IPS-NIHi11 (cell line): Measurements from ENCODE around the gene LRCH3.

Experiments used
- DNase-seq: peaks from one replicate; pipeline ENCODE4 v3.0.0; 2012; ENCODE audit warnings: mixed read lengths, low spot score

LRCH3 gene

DNA sequence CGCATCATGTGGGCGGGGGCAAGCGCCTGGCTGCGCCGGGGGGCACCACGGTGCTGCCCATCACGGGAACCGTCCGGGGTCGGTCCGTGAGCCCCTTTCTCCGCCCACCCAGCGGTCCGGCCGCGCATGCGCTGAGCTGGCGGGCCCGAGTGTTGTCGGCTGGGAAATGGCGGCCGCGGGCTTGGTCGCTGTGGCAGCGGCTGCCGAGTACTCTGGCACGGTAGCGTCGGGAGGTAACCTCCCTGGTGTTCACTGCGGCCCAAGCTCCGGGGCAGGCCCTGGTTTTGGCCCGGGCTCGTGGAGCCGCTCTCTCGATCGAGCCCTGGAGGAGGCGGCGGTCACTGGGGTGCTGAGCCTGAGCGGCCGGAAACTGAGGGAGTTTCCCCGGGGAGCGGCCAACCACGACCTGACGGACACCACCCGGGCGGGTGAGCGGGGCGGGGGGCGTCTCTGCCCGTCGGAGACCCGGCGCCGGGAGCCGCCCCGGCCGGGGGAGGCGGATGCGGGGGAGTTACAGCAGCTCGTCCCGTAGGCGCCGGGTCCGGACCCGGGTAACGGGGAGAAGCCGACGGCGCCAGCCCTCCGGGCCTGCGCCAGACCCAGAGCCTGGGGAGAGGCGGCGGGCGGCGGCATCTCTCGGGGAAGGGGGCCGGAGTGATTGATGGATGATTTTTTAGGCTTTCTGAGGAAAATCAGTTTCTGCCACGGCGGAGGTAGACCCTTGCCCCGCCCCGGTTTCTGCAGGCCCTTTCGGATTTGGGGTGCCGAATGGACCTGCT lies at the start of gene LRCH3:
TSS of gene LRCH3 (plus strand) at position 142 of the 779 bp plus-strand sequence. CDS start at position 167, 25 bp downstream.
- peak; percentile 99 for DNase-seq

GRCh38 chr3:197742787-197743186 lies 48.3 kb upstream of the LRCH3 start:
- no peak for DNase-seq

GRCh38 chr3:197746209-197746608 lies 44.8 kb upstream of the LRCH3 start:
- DNase-seq: no peak

DNA sequence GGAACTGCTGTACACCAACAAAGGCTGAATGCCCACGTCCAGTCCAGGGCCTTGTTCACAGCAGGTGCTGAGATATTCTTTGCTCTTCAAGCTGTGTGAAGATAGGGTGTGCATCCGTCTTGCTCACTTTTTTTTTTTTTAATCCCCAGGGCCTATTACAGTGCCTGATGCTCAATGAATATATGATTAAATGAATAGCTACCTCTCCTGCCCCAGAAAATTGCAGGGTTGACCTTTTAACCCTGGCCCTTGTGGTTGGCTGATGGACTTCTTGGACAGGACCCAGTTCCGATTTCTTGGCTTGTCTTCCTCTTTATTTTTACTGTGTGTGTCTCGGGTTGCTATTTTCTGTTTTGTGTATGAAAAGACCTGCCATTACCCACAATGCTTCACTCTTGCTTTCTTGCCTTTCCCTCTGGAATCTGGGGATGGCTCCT lies 44.2 kb upstream of the LRCH3 start:
- DNase-seq: no peak

DNA sequence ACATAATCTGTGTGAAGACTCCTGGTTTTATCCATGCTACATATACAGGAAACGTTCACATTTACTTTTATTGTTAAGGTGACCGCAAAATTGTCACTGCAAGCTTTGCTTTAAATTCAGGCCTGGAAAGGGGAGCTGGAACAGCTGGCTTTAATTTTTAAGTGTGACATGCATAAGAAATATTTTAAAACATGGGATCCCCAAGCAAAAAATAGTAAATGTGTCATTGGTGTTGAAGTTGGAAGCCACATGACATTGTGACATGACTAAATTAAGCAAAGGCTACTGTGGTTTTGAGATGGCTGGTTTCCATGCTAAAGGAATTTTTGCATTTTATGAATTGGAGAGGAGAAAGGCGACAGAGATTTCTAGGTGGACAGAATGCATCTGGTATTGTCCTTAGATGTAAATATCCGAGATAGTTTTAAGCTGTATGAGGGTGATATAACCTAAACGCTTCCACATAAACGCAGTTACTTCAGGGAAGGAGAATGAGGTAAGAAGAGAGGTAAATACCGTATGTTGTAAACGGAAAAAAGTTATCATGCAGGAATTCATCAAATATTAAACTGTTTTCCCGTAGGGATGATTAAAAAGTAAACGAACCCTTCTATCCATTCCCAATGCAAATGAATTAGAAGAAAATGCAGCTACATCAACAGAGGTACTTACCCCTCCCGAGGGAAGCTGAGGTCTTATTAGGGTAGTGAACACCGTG lies 42.3 kb upstream of the LRCH3 start:
- DNase-seq: no peak

DNA sequence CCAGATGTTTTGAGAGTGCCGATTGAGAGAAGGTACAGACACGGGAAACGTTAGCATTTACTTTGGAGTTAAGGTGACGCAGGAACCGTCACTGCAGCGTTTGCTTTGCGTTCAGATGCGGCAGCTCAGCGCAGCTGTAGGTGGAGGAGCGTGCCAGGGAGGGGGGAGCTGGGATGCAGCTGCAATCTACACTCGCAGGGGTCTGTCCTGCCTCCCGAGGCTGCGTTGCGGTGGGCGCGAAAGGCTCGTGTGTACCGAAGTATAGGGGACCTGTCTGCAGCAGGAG lies 41.8 kb upstream of the LRCH3 start:
- peak; percentile 71 for DNase-seq

DNA sequence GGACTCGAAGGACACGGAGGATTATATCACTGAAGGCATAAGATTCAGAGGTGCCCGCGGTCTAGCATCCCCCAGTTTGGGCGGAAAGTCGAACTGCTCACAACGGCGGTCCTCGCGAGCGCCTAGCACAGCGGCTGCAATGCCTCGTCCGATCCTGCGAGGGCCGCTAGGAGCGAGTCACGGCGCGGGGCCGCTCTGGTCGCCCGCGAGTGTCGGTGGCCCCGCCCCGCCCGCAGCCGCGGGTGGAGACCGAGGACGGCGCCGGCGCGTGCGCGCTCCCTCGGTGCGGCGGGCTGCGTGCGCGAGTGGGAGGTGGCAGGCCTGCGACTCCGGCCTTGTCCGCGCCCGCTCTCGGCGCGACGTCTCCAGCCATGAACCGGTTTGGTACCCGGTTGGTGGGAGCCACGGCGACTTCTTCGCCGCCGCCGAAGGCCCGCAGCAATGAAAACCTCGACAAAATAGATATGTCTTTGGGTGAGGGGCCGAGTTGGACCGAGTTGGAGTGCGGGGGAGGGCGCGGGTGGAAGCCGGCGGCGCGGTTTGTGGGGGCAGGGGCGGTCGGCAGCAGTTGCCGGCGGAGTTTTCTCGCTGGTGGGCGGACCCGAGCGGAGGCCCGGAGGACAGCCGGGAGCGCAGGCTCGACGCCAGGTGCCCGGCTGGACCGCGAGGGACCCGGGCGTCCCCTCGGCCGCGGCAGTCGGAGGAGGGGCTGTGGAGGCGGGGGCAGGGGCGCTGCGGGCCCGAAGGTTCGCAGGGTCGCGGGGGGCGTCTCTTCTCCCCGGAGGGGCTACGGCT lies 41.3 kb upstream of the LRCH3 start, which contains the start of gene FYTTD1:
TSS of gene FYTTD1 (plus strand) at position 283 of the 795 bp plus-strand sequence. CDS start at position 372, 89 bp downstream.
- DNase-seq: peak; percentile 88

GRCh38 chr3:197750396-197750831 lies 40.6 kb upstream of the LRCH3 start:
- DNase-seq: peak; percentile 83

DNA sequence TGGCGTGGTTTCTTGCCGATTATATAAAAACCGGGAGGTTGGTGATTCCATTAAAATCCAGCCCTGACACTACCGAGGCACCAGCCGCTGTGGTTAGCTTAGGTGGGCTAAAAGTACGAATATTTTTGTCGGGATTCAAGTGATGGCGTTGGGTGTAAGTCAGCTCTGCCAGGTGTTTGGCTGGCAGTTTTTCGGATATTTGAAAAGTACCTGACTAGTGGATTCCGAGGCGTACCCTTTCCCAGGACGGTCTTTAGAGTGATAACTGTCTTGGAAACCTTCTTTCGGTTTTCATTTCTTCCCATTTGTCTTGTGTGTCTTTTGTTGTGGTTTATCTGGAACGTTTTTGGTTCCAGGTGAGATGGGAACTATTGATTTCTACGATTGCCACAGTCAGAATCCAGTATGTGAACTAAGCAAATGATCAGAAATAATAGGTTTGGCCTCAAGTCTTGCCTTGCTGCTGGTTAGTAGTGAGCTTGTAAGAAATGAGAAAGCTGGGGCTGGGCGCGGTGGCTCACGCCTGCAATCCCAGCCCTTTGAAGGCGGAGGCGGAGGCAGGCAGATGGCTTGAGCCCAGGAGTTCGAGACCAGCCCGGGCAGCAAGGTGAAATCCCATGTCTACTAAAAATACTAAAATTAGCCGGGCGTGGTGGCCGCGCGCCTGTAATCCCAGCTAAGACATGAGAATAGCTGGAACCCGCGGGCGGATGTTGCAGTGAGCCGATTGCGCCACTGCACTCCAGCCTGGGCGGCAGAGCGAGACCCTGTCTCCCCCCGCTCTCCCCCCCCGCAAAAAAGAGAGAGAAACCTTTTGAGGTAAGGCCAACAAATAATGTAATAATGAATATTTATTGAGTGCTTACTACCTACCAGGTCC lies 40.0 kb upstream of the LRCH3 start:
- DNase-seq: peak; percentile 11

GRCh38 chr3:197752107-197752506 lies 38.9 kb upstream of the LRCH3 start:
- no peak for DNase-seq

- DNase-seq: no peak
Observed at GRCh38 chr3:197753263-197753662, 37.8 kb upstream of the LRCH3 start.

- no peak for DNase-seq
Observed at GRCh38 chr3:197756704-197757103, 34.4 kb upstream of the LRCH3 start.

- no peak for DNase-seq
Observed at GRCh38 chr3:197758512-197758911, 32.5 kb upstream of the LRCH3 start.

- no peak for DNase-seq
Observed at GRCh38 chr3:197761784-197762183, 29.3 kb upstream of the LRCH3 start.

DNA sequence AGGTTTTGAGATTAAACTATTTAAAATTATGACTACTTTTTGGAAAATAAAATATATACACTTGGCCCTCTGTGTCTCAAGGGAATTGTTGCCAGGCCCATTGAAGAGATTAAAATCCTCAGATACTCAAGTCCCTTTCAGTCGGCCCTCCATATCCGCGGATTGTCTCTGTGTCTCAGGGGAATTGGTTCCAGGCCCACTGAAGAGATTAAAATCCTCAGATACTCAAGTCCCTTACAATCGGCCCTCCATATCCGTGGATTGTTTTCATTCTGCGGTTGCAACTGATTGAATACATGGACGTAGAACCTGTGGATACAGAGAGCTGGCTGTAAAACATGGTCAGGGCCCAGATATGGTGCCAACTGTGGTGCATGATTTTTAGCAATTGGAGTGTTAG lies 15.7 kb upstream of the LRCH3 start:
- no peak for DNase-seq

DNA sequence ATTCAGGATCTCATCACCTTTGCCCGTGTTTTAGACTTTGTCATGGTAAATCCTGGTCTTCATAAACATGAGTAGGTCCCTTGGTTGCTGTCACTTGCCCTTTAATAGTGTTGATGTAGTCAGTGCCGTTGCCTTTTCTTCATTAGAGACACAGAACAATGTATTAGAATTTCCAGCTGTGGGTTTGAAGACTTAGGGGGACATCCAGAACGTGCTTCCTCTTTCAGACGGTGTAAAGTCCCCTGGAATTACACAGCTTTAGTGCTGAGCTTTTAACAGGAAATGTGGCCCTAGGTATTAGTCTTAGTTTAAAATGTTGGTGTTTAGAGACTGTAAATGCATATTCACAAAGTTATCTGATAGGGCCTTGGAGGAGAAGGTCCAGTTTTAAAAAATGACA lies 8.8 kb upstream of the LRCH3 start:
- DNase-seq: no peak

- no peak for DNase-seq
Observed at GRCh38 chr3:197784019-197784585, 7.0 kb upstream of the LRCH3 start.

DNA sequence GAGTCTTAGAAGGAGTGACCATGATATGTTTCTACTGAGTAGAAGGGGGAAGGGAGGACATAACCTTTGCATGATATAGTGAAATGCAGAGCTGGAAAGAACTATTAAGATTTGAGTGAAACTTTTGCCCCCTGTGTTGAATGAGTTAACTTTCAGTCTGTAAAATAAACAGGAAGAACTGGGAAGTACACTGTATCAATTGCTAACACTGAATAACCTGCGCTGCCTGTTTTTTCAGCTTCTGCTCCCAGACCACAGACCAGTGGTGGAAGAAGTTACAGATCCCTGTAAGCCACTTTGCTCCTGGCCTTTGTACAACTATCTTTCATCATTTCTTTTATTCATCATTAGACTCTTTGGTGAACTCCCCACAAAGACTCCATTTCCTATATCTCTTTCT lies 3.6 kb upstream of the LRCH3 start:
- DNase-seq: no peak

GRCh38 chr3:197789309-197789708 lies 1.7 kb upstream of the LRCH3 start:
- no peak for DNase-seq

- DNase-seq: no peak
Observed at GRCh38 chr3:197790033-197790432, 1.0 kb upstream of the LRCH3 start.
